GM23338 (cell line): ENCODE data around the gene NUDT5. TPM values are rescaled to one million over a fixed set of nuclear protein-coding genes. Genes with fewer than 3 reads are reported as not detected.

Experiments
- ATAC-seq: fragments of 200-7000 bp; cut with Tn5 transposase; 3 replicates; pipeline ENCODE4 v1.9.1; 2020
- DNase-seq: peaks from one replicate; pipeline ENCODE4 v3.0.0-alpha.2; 2015; ENCODE audit warnings: low spot score
- H2AFZ ChIP-seq: fragments of 200-600 bp; sonication (generic); 2 replicates; pipeline ENCODE4 v1.8.0; 2016; ENCODE audit warnings: antibody characterized with exemption, mild to moderate bottlenecking, moderate library complexity
- H3F3A ChIP-seq: fragments of 200-600 bp; sonication (generic); replicated peaks from 2 replicates; pipeline ENCODE4 v1.8.0; 2017; ENCODE audit warnings: antibody characterized with exemption, mixed run types, low read depth
- H3K27ac ChIP-seq: fragments of 200-600 bp; sonication (generic); 2 replicates; pipeline ENCODE4 v1.6.1; 2016; ENCODE audit warnings: low read depth
- H3K27me3 ChIP-seq: fragments of 200-600 bp; sonication (generic); 2 replicates; pipeline ENCODE4 v1.8.0; 2016; ENCODE audit warnings: mild to moderate bottlenecking, mixed run types, moderate library complexity; ENCODE audit not compliant: insufficient read depth
- H3K36me3 ChIP-seq: fragments of 200-600 bp; sonication (generic); 2 replicates; pipeline ENCODE4 v1.8.0; 2016; ENCODE audit warnings: mild to moderate bottlenecking; ENCODE audit not compliant: insufficient read depth
- H3K4me1 ChIP-seq: fragments of 200-600 bp; sonication (generic); 2 replicates; pipeline ENCODE4 v1.8.0; 2016; ENCODE audit warnings: mild to moderate bottlenecking, moderate library complexity; ENCODE audit not compliant: insufficient read depth
- H3K4me2 ChIP-seq: fragments of 200-600 bp; sonication (generic); 2 replicates; pipeline ENCODE4 v1.7.1; 2017; ENCODE audit warnings: mixed run types
- H3K4me3 ChIP-seq: fragments of 200-600 bp; sonication (generic); 2 replicates; pipeline ENCODE4 v1.6.1; 2016; ENCODE audit warnings: mixed run types
- H3K79me2 ChIP-seq: fragments of 200-600 bp; sonication (generic); replicated peaks from 2 replicates; pipeline ENCODE4 v1.8.0; 2017; ENCODE audit warnings: mild to moderate bottlenecking; ENCODE audit not compliant: insufficient read depth
- H3K9me2 ChIP-seq: fragments of 200-600 bp; sonication (generic); 2 replicates; pipeline ENCODE4 v1.8.0; 2017; ENCODE audit not compliant: insufficient read depth
- H4K20me1 ChIP-seq: fragments of 200-600 bp; sonication (generic); replicated peaks from 2 replicates; pipeline ENCODE4 v1.8.0; 2017; ENCODE audit warnings: mild to moderate bottlenecking; ENCODE audit not compliant: insufficient read depth
- H3K27ac Mint-ChIP-seq: 2 replicates; pipeline ENCODE4 v1.8.0; 2020; ENCODE audit warnings: inconsistent platforms, mild to moderate bottlenecking, moderate library complexity, mixed read lengths
- H3K27me3 Mint-ChIP-seq: 3 replicates; pipeline ENCODE4 v1.8.0; 2022; ENCODE audit warnings: low read depth, mild to moderate bottlenecking, moderate library complexity, mixed read lengths, inconsistent platforms; ENCODE audit not compliant: insufficient read depth, poor library complexity
- H3K36me3 Mint-ChIP-seq: 3 replicates; pipeline ENCODE4 v1.8.0; 2021; ENCODE audit warnings: low read depth, mild to moderate bottlenecking, inconsistent platforms, moderate library complexity, mixed read lengths
- H3K4me1 Mint-ChIP-seq: 3 replicates; pipeline ENCODE4 v1.8.0; 2020; ENCODE audit warnings: mild to moderate bottlenecking, inconsistent platforms, mixed read lengths
- H3K4me3 Mint-ChIP-seq: 3 replicates; pipeline ENCODE4 v1.8.0; 2021; ENCODE audit warnings: moderate library complexity, mild to moderate bottlenecking, inconsistent platforms, mixed read lengths
- H3K9me3 Mint-ChIP-seq: 3 replicates; pipeline ENCODE4 v1.8.0; 2020; ENCODE audit warnings: moderate library complexity, mild to moderate bottlenecking, inconsistent platforms, mixed read lengths
- CREB1 ChIP-seq: fragments of 250-450 bp; sonication (Bioruptor Pico); IDR thresholded peaks from 2 replicates; pipeline ENCODE4 v1.5.0; 2020; ENCODE audit warnings: low read depth, mild to moderate bottlenecking, moderate library complexity
- EZH2 ChIP-seq: fragments of 200-600 bp; sonication (generic); IDR thresholded peaks from one replicate; pipeline ENCODE4 v1.8.0; 2017; ENCODE audit warnings: antibody characterized with exemption, mild to moderate bottlenecking, low read depth; ENCODE audit not compliant: unreplicated experiment
- EZH2phosphoT487 ChIP-seq: fragments of 200-600 bp; sonication (generic); IDR thresholded peaks from one replicate; pipeline ENCODE4 v1.8.1; 2018; ENCODE audit warnings: antibody characterized with exemption; ENCODE audit not compliant: unreplicated experiment
- JUNB ChIP-seq: IDR thresholded peaks from one replicate; pipeline ENCODE4 v1.6.1; 2016; ENCODE audit warnings: antibody characterized with exemption; ENCODE audit not compliant: unreplicated experiment
- POLR2AphosphoS5 ChIP-seq: IDR thresholded peaks from 2 replicates; pipeline ENCODE4 v1.6.1; 2016; ENCODE audit warnings: antibody characterized with exemption, low read depth
- ZNF331 ChIP-seq: fragments of 250-450 bp; sonication (Bioruptor Pico); IDR thresholded peaks from 2 replicates; pipeline ENCODE4 v1.5.0; 2020; ENCODE audit warnings: low read depth, mild to moderate bottlenecking, moderate library complexity
- ZNF462 ChIP-seq: fragments of 250-450 bp; sonication (Bioruptor Pico); IDR thresholded peaks from 2 replicates; pipeline ENCODE4 v1.5.0; 2020; ENCODE audit warnings: mild to moderate bottlenecking, moderate library complexity
- polyA plus RNA-seq: library from polyadenylated mRNA; unstranded; fragments of >200 nt; fragmentation: Nextera tagmentation; extraction: Ambion mirVana; gene quantifications from 2 replicates; pipeline ENCODE4 v1.2.1, GENCODE V29; 2016
- total RNA-seq: library from RNA; depleted of rRNA; stranded (reverse); fragments of >200 nt; shearing (Covaris generic); gene quantifications from 2 replicates; pipeline ENCODE4 v1.2.3, GENCODE V29; 2014

The NUDT5 gene
- total and polyA plus RNA-seq, 2 experiments from 2014 or later, result 94.3 to 255 TPM

GRCh38 chr10:12221323-12222298 is 25.9 kb upstream of the NUDT5 start:
- 0 out of 2 replicates have a peak, but pooled peaks cover 7% of the 10 kb centered on the region for H3F3A ChIP-seq
- DNase-seq (peak; percentile 25), ATAC-seq (no peak)
- no peak overlapping the region for H3K4me2 ChIP-seq
- no peak overlapping the region for H3K27ac ChIP-seq
- no peak overlapping the region for H3K4me3 Mint-ChIP-seq
- no peaks in the 10 kb centered on the region for H3K27me3 Mint-ChIP-seq
- H2AFZ ChIP-seq, result no peak overlapping the region
- no peaks in the 10 kb centered on the region for H3K27me3 ChIP-seq
- peaks cover 16% of the 10 kb centered on the region for H4K20me1 ChIP-seq
- H3K36me3 ChIP-seq, result peaks cover 47% of the 10 kb centered on the region
- peak overlapping the region; percentile 88 for H3K27ac Mint-ChIP-seq
- H3K4me1 Mint-ChIP-seq, result no peaks in the 10 kb centered on the region
- H3K9me3 Mint-ChIP-seq, result peaks cover 17% of the 10 kb centered on the region; the same call in 2 of the 3 replicates
- H3K79me2 ChIP-seq, result peaks cover 75% of the 10 kb centered on the region
- peaks cover 88% of the 10 kb centered on the region for H3K36me3 Mint-ChIP-seq
- H3K4me1 ChIP-seq, result no peaks in the 10 kb centered on the region
- no peaks in the 10 kb centered on the region for H3K9me2 ChIP-seq
- H3K4me3 ChIP-seq, result no peak overlapping the region
- no peak for TF ChIP-seq ZNF331

DNA sequence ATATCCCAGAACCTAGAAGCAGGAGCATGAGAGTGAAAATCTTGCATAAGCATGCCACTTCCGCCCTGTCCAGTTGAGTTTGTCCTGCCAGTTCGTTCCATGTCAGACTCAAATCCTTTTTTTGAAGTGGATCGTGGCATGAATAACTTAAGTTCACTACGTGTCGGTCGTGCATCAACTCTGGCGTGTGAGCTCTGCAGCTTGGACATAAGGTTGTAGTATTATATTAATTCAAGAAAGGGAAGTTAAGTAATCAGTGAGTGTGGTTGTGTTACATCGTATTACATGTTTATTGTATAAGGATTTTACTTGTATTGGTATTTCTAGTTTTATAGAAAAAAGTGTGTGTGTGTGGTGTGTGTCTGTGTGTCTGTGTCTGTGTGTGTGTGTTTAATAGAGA is 23.3 kb upstream of the NUDT5 start:
- Histone ChIP-seq H3K9me2 (no peaks in the 10 kb centered on the region), H3K36me3 (peaks cover 33% of the 10 kb centered on the region), H3K27me3 (no peaks in the 10 kb centered on the region), H3F3A (0 out of 2 replicates have a peak, but pooled peaks cover 7% of the 10 kb centered on the region), H3K4me2 (no peak overlapping the region), H2AFZ (no peak overlapping the region), H3K4me3 (no peak overlapping the region), H3K27ac (no peak overlapping the region), H3K4me1 (no peaks in the 10 kb centered on the region), H4K20me1 (peaks cover 18% of the 10 kb centered on the region), H3K79me2 (peaks cover 71% of the 10 kb centered on the region)
- Mint-ChIP-seq H3K36me3 (peaks cover 73% of the 10 kb centered on the region), H3K27ac (no peak overlapping the region), H3K27me3 (no peaks in the 10 kb centered on the region), H3K4me3 (no peak overlapping the region), H3K4me1 (no peaks in the 10 kb centered on the region), H3K9me3 (no peaks in the 10 kb centered on the region)
- DNase-seq, result no peak
- TF ChIP-seq EZH2phosphoT487 (no peak), JUNB (no peak), POLR2AphosphoS5 (no peak), ZNF462 (no peak), EZH2 (no peak), CREB1 (no peak)
- ATAC-seq, result no peak
